Hepatic stellate cell (primary cell): ENCODE data around the gene SAE1.

Experiments
- DNase-seq: peaks from one replicate; pipeline ENCODE4 v3.0.0; 2011; ENCODE audit warnings: low spot score

SAE1 gene

GRCh38 chr19:47106821-47107201 lies 23.8 kb upstream of the SAE1 start:
- peak; percentile 64 for DNase-seq

DNA sequence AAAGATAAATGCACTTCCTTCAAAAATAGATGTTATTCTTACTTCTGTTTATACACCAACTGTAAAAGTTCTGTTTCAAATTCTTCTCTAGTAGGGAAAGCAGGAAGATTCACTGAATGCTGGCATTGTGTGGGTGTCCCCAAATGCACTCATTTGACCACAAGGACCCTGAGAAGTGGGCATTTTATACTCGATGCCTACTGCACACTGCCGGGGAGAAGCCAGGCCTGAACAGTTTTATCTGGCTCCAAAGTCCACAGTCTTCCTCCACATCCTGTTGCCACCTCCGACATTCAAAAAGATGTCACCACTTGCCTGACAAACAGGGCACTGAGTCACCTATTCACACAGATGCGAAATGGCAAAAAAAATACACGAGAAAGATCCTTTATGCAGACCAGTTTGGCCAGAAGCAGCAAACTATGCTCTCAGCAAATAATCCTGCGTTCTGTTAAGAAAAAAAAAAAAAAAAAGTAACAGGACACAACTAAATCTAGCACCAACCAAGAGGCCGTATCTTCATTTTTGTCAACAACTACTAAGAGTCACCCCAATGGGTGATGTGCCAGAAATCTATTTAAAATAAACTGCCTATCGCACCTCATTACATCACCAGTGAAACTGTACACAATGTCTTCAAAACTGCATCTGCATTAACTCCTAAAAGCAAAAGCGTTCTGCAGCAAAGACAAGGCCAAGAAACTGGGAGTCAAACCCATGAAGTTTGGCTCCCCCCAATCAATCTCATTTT lies 23.3 kb upstream of the SAE1 start:
- no peak for DNase-seq

DNA sequence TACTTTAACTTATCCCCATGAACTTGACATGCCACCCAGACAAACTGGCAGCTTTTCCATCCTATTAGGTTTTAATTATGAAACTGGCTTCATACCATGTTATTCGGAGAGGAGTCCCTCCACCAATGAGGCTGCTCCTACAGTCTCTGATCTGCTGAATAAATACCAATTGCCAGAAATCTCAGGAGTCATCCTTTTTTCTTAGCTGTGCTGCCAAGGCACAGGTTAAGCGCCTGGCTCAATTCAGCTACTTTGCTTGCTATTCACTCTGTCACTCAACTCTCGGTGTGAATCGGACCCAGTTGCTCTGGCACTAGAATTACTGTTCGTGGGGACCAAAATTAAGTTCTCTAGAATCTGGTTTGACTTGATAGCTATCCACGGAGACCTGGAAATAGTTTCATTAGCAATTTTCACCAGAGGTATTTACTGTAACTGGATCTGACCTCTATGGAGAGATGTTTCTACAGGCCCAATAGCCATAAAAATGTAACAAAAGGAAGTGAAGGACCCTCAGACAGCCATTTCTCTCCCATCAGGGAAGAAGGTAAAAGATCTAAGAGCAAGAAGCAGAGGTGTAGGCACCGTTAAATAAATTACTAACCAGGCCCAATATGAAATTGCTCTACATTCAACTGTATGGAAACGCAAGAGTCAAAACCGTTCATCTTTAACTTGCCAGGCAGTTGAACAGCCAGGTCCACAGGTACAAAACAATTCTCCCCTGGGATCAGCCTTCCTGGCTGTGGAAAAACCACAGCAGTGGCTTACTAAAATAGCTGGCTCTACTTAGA lies 22.5 kb upstream of the SAE1 start:
- DNase-seq = no peak

- no peak for DNase-seq
Observed at GRCh38 chr19:47109177-47109540, 21.5 kb upstream of the SAE1 start.

DNA sequence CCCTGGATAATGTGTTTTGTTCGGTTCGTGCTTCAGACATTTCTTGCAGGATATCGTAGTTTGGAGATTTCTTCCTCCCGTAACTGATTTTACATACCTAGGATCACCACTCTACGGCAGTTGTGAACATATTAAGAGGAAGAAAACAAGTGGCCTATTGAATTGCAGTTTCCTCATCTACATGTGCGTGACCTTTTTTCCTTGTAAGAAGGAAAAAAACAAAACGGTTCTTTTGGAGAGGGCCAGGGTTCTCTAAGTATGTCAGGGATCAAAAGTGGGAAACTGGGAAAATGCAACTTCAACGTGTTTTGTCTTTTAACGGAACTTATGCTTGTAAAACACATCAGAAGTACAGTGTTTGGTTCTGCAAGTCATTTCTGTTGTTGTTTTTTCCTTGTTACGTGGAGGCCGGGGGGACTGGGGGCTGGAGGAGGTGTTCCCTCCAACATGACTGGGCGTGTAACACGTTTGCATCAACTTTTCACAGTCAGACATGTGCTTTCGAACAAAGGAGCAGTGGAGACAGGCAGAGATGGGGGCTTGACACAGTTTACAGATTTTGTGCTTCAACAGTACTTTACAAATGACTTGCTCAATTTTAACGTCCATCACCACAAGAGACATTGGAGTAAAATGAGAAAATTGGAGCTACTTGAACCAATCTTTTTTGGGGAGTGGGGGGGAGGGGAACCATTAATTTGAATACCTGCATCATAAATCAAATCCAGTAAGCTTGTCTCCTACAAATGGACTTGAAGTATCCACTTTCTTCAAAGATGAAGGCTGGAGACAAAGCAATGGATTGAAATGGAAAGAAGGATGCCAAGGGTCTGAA lies 20.9 kb upstream of the SAE1 start:
- DNase-seq = no peak

- no peak for DNase-seq
Observed at GRCh38 chr19:47110521-47111005, 20.1 kb upstream of the SAE1 start.

DNA sequence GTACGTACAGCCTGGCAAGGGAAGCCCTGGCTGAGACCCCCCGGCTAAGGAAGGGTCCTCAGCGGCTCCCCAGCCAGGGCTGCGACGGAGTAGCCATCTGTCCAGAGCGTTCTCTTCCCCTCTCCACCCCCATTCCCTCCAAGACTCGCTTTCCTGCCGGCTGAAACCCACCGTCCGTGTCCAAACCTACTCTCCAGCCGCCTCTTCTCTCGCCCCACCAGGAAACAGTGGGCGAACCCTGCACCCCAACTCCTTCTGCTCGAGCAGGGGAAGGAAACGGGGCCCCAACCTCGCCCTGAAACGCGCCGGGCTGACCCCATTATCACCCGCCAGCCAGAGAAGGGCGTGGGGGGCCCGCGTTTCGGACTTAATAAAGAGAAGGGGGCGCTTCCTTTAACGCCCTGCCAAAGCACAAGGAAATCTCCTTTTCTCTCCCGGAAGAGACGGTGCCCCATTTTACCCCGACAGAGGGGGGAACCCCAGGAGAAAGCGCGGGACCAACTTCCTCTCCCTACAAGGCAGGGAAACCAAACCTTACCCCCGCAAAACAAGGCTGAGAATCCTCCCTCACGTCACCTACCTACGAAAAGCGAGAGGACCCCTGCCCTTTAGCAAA lies 19.5 kb upstream of the SAE1 start:
- no peak for DNase-seq

- no peak for DNase-seq
Observed at GRCh38 chr19:47111682-47112165, 18.9 kb upstream of the SAE1 start.

GRCh38 chr19:47112166-47112996 lies 18.3 kb upstream of the SAE1 start:
- DNase-seq = peak; percentile 69

DNA sequence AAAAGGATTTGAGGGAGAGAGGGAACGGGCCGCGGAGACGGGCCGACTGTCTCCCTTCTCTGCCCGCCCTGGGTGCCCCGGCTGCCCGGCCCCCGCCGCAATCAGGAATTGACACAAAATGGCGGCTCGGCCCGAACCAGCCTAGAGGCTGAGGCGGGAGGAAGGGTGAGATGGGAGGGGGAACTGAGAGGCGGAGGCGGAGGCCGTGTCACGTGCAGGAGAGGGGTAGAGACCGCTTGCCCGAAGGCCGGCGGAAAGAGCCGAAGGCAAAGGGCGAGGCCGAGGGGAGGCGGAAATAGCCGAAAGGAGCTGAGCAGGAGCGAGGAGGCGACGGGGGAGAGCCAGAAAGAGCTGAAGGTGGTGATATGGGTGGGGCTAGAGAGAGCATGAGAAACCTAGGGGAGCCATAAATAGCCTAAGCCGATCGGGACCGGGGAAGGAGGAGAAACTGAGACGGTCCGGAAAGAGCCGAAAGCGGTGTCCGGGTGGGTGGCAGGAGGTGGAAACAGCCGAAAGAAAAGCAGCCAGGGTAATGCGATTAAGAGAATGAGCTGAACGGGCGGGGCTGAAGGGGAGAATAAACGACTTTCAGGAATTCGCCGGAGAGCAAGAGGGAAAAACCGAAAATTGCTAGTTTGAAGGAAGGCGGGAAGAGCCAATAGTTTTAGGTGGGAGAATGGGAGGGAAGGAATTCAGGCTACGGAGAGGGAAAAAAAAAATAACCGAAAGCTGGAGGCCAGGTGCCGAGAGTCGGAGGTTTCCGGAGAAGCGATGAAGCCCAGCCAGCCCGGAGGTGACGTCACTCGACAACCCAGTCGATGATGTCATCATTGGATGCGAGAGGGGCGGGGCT lies 17.4 kb upstream of the SAE1 start, which contains the start of gene ZC3H4:
TSS of gene ZC3H4 (minus strand) at position 780 of the 853 bp plus-strand sequence. CDS start 1,192 bp downstream, outside the sequence.
- peak; percentile 95 for DNase-seq

- no peak for DNase-seq
Observed at GRCh38 chr19:47113850-47114651, 16.6 kb upstream of the SAE1 start.

GRCh38 chr19:47120470-47121067 lies 10.1 kb upstream of the SAE1 start:
- DNase-seq = no peak

- DNase-seq = no peak
Observed at GRCh38 chr19:47122359-47123335, 8.0 kb upstream of the SAE1 start.

GRCh38 chr19:47123406-47123805 lies 7.2 kb upstream of the SAE1 start:
- no peak for DNase-seq

DNA sequence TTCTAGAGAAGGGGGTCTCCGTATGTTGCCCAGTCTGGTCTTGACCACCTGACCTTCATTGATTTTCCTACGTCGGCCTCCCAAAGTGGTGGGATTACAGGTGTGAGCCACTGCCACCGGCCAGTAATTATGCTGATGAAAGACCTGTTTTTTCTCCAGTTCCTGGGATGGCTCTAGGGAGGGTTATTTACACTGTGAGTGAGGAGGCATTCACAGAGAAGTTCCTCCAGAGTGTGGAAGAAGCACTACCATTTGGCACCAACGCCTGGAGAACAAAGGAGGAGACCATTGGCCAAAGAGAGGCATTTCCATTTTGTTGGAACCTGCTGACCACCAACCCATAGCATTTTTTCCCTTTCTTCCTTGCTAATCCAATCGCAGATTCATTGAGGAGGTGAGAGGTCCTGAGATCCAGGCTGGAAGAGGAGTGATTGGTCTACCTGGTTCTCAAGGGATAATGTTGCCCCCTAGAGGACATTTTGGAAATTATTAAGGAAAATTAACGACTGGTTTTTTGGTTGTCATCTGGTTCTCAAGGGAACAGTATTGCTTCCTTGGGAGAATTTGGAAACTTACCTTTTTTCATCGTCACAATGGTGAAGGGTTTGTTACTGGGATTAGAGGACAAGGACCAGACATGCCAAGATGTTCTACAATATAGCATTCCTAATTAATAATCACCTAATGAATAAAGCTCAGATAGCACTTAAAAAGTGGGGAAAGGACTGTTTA lies 5.5 kb upstream of the SAE1 start:
- DNase-seq = peak; percentile 69

DNA sequence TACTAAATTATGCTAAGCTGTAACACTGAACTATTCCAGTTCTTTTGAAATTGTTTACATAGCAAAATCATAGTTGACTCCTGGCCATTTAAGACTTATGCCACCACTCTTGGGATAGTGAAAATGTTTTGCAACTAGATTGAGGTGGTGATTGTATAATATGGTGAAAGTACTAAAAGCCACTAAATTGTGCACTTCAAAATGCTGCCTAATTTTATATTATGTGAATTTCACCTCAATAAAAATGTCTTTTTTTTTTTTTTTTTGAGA lies 5.0 kb upstream of the SAE1 start:
- DNase-seq = no peak

- no peak for DNase-seq
Observed at GRCh38 chr19:47129579-47129978, 1.1 kb upstream of the SAE1 start.
